ENCODE data around the gene ENTPD7. TPM values are rescaled to one million over a fixed set of nuclear protein-coding genes. Genes with fewer than 3 reads are reported as not detected.
"Not testable (repeated sequence)": the region's sequence is repeated elsewhere in the genome, so short reads cannot be mapped to it uniquely, and the experiment has no call there.

Gene ENTPD7
- total and polyA plus RNA-seq, 2 donors (not counting 1 experiment from before 2014, with no cell fraction given), result 0.75 to 6.2 TPM

- no peak overlapping the region for H3K27ac Mint-ChIP-seq
- intact Hi-C loops (cut with micrococcal nuclease), result no loop called here
- Histone ChIP-seq H3K4me2 (replicated peaks; ENCODE audit: low read depth, low read length, poor library complexity, severe bottlenecking) (no peak overlapping the region), H4K20me1 (ENCODE audit: control insufficient read depth, insufficient read depth, low read length, poor library complexity, severe bottlenecking) (peaks cover 33% of the 10 kb centered on the region), H3K27ac (ENCODE audit: low read length in 2 of 2) (no peak overlapping the region), H2AFZ (ENCODE audit: insufficient read depth, low read depth, low read length, poor library complexity, severe bottlenecking) (no peak overlapping the region), H3K36me3 (replicated peaks in 1 of 2; ENCODE audit: control extremely low read depth in 1 of 2, control insufficient read depth in 1 of 2, extremely low read depth in 1 of 2, insufficient read depth in 2 of 2, low read length in 1 of 2) (peaks cover 24 to 86% of the 10 kb centered on the region in 2 experiments), H3K4me3 (ENCODE audit: control extremely low read depth in 1 of 5, extremely low read depth in 1 of 5, insufficient read depth in 1 of 5, low read depth in 2 of 5, low read length in 4 of 5) (no peak overlapping the region), H3K79me2 (ENCODE audit: control insufficient read depth, insufficient read depth, low read length) (peaks cover 22% of the 10 kb centered on the region), H3K4me1 (ENCODE audit: control insufficient read depth in 2 of 2, insufficient read depth in 2 of 2, low read length in 2 of 2) (no peaks in the 10 kb centered on the region), H3K9me3 (ENCODE audit: control extremely low read depth in 1 of 3, control insufficient read depth in 2 of 3, insufficient read depth in 1 of 3, low read length in 2 of 3) (peaks cover 0 to 18% (median 6%) of the 10 kb centered on the region in 3 donors), H3K9ac (ENCODE audit: low read length) (no peak overlapping the region), H3K27me3 (replicated peaks in 1 of 4; ENCODE audit: control extremely low read depth in 1 of 4, control insufficient read depth in 3 of 4, insufficient read depth in 4 of 4, low read length in 3 of 4) (no peaks in the 10 kb centered on the region)
- ATAC-seq (ENCODE audit: low read depth) (no peak), DNase-seq (no peak)
- CTCF ChIA-PET, result no interaction called here
- no peak for TF ChIP-seq CTCF (IDR thresholded peaks at IDR 0.05)
- TF ChIP-seq EZH2 (IDR thresholded peaks at IDR 0.05; ENCODE audit: borderline replicate concordance, insufficient read depth, low read depth, low read length, poor library complexity, severe bottlenecking), result no peak
- no peaks in the 10 kb centered on the region for H3K27me3 Mint-ChIP-seq
- WGBS (ENCODE audit: insufficient coverage), result no CpG with 5 or more reads among the region's 3 CpGs
- no peak overlapping the region for H3K4me3 Mint-ChIP-seq
- POLR2A ChIA-PET, result no interaction called here
- peaks cover 7% of the 10 kb centered on the region for H3K9me3 Mint-ChIP-seq (ENCODE audit: insufficient read depth)
- peaks cover 1% of the 10 kb centered on the region for H3K4me1 Mint-ChIP-seq
Observed at GRCh38 chr10:99743841-99744240, 84.5 kb downstream of the ENTPD7 start.

- H3K27me3 ChIP-seq (replicated peaks in 1 of 4; ENCODE audit: control extremely low read depth in 1 of 4, control insufficient read depth in 3 of 4, insufficient read depth in 4 of 4, low read length in 3 of 4); H3K4me3 Mint-ChIP-seq; H3K4me1 Mint-ChIP-seq; H3K9ac ChIP-seq (ENCODE audit: low read length); H3K4me3 ChIP-seq (ENCODE audit: control extremely low read depth in 1 of 5, extremely low read depth in 1 of 5, insufficient read depth in 1 of 5, low read depth in 2 of 5, low read length in 4 of 5); DNase-seq; H3K4me1 ChIP-seq (ENCODE audit: control insufficient read depth in 2 of 2, insufficient read depth in 2 of 2, low read length in 2 of 2); CTCF ChIA-PET; H3K9me3 ChIP-seq (ENCODE audit: control extremely low read depth in 1 of 3, control insufficient read depth in 2 of 3, insufficient read depth in 1 of 3, low read length in 2 of 3); H3K4me2 ChIP-seq (replicated peaks; ENCODE audit: low read depth, low read length, poor library complexity, severe bottlenecking); H3K27ac ChIP-seq (ENCODE audit: low read length in 2 of 2); H2AFZ ChIP-seq (ENCODE audit: insufficient read depth, low read depth, low read length, poor library complexity, severe bottlenecking); POLR2A ChIA-PET; H3K9me3 Mint-ChIP-seq (ENCODE audit: insufficient read depth); ATAC-seq (ENCODE audit: low read depth); H3K27ac Mint-ChIP-seq; H3K27me3 Mint-ChIP-seq; intact Hi-C loops (cut with micrococcal nuclease): not testable (repeated sequence)
- peaks cover 18% of the 10 kb centered on the region for H3K79me2 ChIP-seq (ENCODE audit: control insufficient read depth, insufficient read depth, low read length)
- H4K20me1 ChIP-seq (ENCODE audit: control insufficient read depth, insufficient read depth, low read length, poor library complexity, severe bottlenecking), result peaks cover 36% of the 10 kb centered on the region
- WGBS (ENCODE audit: insufficient coverage), result no CpG with 5 or more reads among the region's 2 CpGs
- peaks cover 12 to 82% of the 10 kb centered on the region in 2 experiments for H3K36me3 ChIP-seq (replicated peaks in 1 of 2; ENCODE audit: control extremely low read depth in 1 of 2, control insufficient read depth in 1 of 2, extremely low read depth in 1 of 2, insufficient read depth in 2 of 2, low read length in 1 of 2)
Observed at GRCh38 chr10:99746166-99746565, 86.9 kb downstream of the ENTPD7 start.

All from B cell (primary cell).